IMR-90 (cell line): ENCODE data around the gene SLC25A21. TPM values are rescaled to one million over a fixed set of nuclear protein-coding genes. Genes with fewer than 3 reads are reported as not detected.

Source experiments
- ATAC-seq: fragments of 200-7000 bp; cut with Tn5 transposase; 2 replicates; pipeline ENCODE4 v1.9.1; 2020; ENCODE audit warnings: low read depth, mild to moderate bottlenecking, moderate library complexity
- BruUV-seq: library from RNA; stranded (reverse); fragments of 400-500 nt; replicated peaks from 2 replicates; lab custom pipeline; 2021; lab: Mats Ljungman, UMichigan
- CTCF ChIA-PET: fragments of 300-600 bp; formaldehyde crosslinking; extraction: SDS; loops from one replicate; lab custom pipeline; 2021; ENCODE audit warnings: antibody characterized with exemption; lab: Yijun Ruan, JAX
- POLR2A ChIA-PET: fragments of 300-600 bp; sonication (Branson Sonifier 250); formaldehyde crosslinking; loops from one replicate; lab custom pipeline; 2022; ENCODE audit warnings: antibody characterized with exemption; ENCODE audit not compliant: unreplicated experiment; lab: Charles Lee
- DNase-seq: peaks from one replicate; pipeline ENCODE4 v3.0.0; 2013
- H2AFZ ChIP-seq: replicated peaks from 2 replicates; pipeline ENCODE3; 2013; ENCODE audit warnings: low read length, mild to moderate bottlenecking; ENCODE audit not compliant: poor library complexity
- H2AK5ac ChIP-seq: 2 replicates; pipeline ENCODE4 v1.6.1; 2013; ENCODE audit warnings: low read depth, low read length, inconsistent platforms
- H2AK9ac ChIP-seq: replicated peaks from 2 replicates; pipeline ENCODE3; 2013; ENCODE audit warnings: mild to moderate bottlenecking, low read depth, low read length, moderate library complexity; ENCODE audit not compliant: poor library complexity
- H2BK120ac ChIP-seq: 2 replicates; pipeline ENCODE4 v1.6.1; 2013; ENCODE audit warnings: low read depth, low read length, inconsistent platforms
- H2BK15ac ChIP-seq: 3 replicates; pipeline ENCODE4 v1.6.1; 2013; ENCODE audit warnings: low read depth, low read length, inconsistent platforms
- H2BK20ac ChIP-seq: 2 replicates; pipeline ENCODE4 v1.6.1; 2013; ENCODE audit warnings: low read depth, mild to moderate bottlenecking, inconsistent platforms, low read length, moderate library complexity
- H2BK5ac ChIP-seq: 2 replicates; pipeline ENCODE4 v1.6.1; 2013; ENCODE audit warnings: mild to moderate bottlenecking, low read depth, low read length, inconsistent platforms; ENCODE audit not compliant: poor library complexity, severe bottlenecking
- H3K14ac ChIP-seq: replicated peaks from 2 replicates; pipeline ENCODE4 v1.6.1; 2013; ENCODE audit warnings: low read depth, low read length, inconsistent platforms
- H3K18ac ChIP-seq: 2 replicates; pipeline ENCODE4 v1.6.1; 2013; ENCODE audit warnings: low read depth, low read length, control low read depth
- H3K23ac ChIP-seq: 2 replicates; pipeline ENCODE4 v1.6.1; 2013; ENCODE audit warnings: low read depth, low read length, inconsistent platforms
- H3K27ac ChIP-seq: 2 replicates; pipeline ENCODE4 v1.5.1; 2013; ENCODE audit warnings: mild to moderate bottlenecking, control low read depth, low read length; ENCODE audit not compliant: insufficient read depth
- H3K27me3 ChIP-seq: 2 replicates; pipeline ENCODE4 v1.6.1; 2013; ENCODE audit warnings: low read length; ENCODE audit not compliant: control insufficient read depth, insufficient read depth
- H3K36me3 ChIP-seq: 2 replicates; pipeline ENCODE4 v1.6.1; 2013; ENCODE audit warnings: low read length, mixed read lengths; ENCODE audit not compliant: control insufficient read depth, insufficient read depth
- H3K4ac ChIP-seq: 2 replicates; pipeline ENCODE4 v1.6.1; 2013; ENCODE audit warnings: low read depth, low read length, inconsistent platforms
- H3K4me1 ChIP-seq: 2 replicates; pipeline ENCODE4 v1.6.1; 2013; ENCODE audit warnings: low read length, mixed read lengths; ENCODE audit not compliant: control insufficient read depth, insufficient read depth
- H3K4me2 ChIP-seq: 2 replicates; pipeline ENCODE4 v1.6.1; 2013; ENCODE audit warnings: low read depth, mild to moderate bottlenecking, control low read depth, low read length, moderate library complexity
- H3K4me3 ChIP-seq: 2 replicates; pipeline ENCODE4 v1.5.1; 2013; ENCODE audit warnings: low read depth, mild to moderate bottlenecking, control low read depth, low read length, moderate library complexity; ENCODE audit not compliant: insufficient read depth
- H3K56ac ChIP-seq: 2 replicates; pipeline ENCODE4 v1.6.1; 2013; ENCODE audit warnings: low read length, inconsistent platforms; ENCODE audit not compliant: insufficient read depth; ENCODE audit errors: extremely low read depth
- H3K79me1 ChIP-seq, 2 experiments: 2 replicates each; pipeline ENCODE4 v1.6.1; 2013; ENCODE audit warnings: low read length in 2 of 2, inconsistent platforms in 1 of 2, low read depth in 1 of 2
- H3K9ac ChIP-seq: 2 replicates; pipeline ENCODE4 v1.6.1; 2013; ENCODE audit warnings: low read depth, low read length, control low read depth
- H3K9me1 ChIP-seq: 2 replicates; pipeline ENCODE4 v1.6.1; 2013; ENCODE audit warnings: low read length, inconsistent platforms; ENCODE audit not compliant: insufficient read depth
- H3K9me3 ChIP-seq: 2 replicates; pipeline ENCODE4 v1.6.1; 2013; ENCODE audit warnings: low read length; ENCODE audit not compliant: control insufficient read depth, insufficient read depth
- H4K20me1 ChIP-seq: 2 replicates; pipeline ENCODE4 v1.6.1; 2013; ENCODE audit warnings: low read length, inconsistent platforms; ENCODE audit not compliant: insufficient read depth
- H4K5ac ChIP-seq: 2 replicates; pipeline ENCODE4 v1.6.1; 2013; ENCODE audit warnings: mild to moderate bottlenecking, low read depth, low read length, control low read depth
- H4K8ac ChIP-seq, 2 experiments: 2 replicates each; pipeline ENCODE4 v1.6.1; 2013; ENCODE audit warnings: low read depth in 2 of 2, low read length in 2 of 2, control low read depth in 1 of 2, inconsistent platforms in 1 of 2
- H4K91ac ChIP-seq: 2 replicates; pipeline ENCODE4 v1.6.1; 2013; ENCODE audit warnings: low read depth, low read length, inconsistent platforms; ENCODE audit not compliant: insufficient read depth
- CEBPB ChIP-seq: IDR thresholded peaks from 2 replicates; pipeline ENCODE4 v1.6.1; 2012; ENCODE audit warnings: low read depth, low read length, improper control_type of control experiment
- POLR2A ChIP-seq: IDR thresholded peaks from 2 replicates; pipeline ENCODE4 v1.6.1; 2012; ENCODE audit warnings: mild to moderate bottlenecking, low read depth, low read length
- WGBS, 2 experiments: methylation state at CpG; one replicate each; pipeline versions ENCODE4 v1.1.5 to v1.1.7; 2013; ENCODE audit warnings: missing lambda C conversion rate in 2 of 2; ENCODE audit not compliant: insufficient read length in 1 of 2; ENCODE audit errors: extremely low coverage in 2 of 2; 5-methylcytosine and 5-hydroxymethylcytosine counted together
- dilution Hi-C: fragments of 300-500 bp; cut with HindIII; formaldehyde crosslinking; loops from one replicate; pipeline ENCODE4 v1.14.3; 2018; ENCODE audit warnings: low sequenced_read_pairs; ENCODE audit not compliant: unreplicated experiment
- in situ Hi-C: fragments of 300-500 bp; cut with MboI; formaldehyde crosslinking; loops from 3 replicates; pipeline ENCODE4 v1.14.3; 2019; ENCODE audit warnings: low sequenced_read_pairs, inconsistent platforms, mixed read lengths
- intact Hi-C: fragments of 100-400 bp; cut with micrococcal nuclease; formaldehyde crosslinking; loops from 2 replicates; pipeline ENCODE4 v1.10.0; 2022
- polyA plus RNA-seq, 3 experiments: library from polyadenylated mRNA; depleted of rRNA; stranded (reverse); fragments of >200 nt; gene quantifications; 2 replicates each; pipeline ENCODE4 v1.2.3, GENCODE V29; 2012; ENCODE audit warnings: low replicate concordance in 1 of 3
- total RNA-seq: library from RNA; depleted of rRNA; stranded (reverse); fragments of >200 nt; gene quantifications from 2 replicates; pipeline ENCODE4 v1.2.3, GENCODE V29; 2012
- TF ChIP-seq, protein P1 (sequence below): fragments of 150-350 bp; IDR thresholded peaks from 2 replicates; pipeline ENCODE4 v1.6.1; 2017; ENCODE audit warnings: mild to moderate bottlenecking, antibody characterized with exemption, low read length, low read depth

The SLC25A21 gene
- total and polyA plus RNA-seq, 2 of the 4 experiments (the other 2 are of a cell fraction), result 0.62 to 0.90 TPM

DNA sequence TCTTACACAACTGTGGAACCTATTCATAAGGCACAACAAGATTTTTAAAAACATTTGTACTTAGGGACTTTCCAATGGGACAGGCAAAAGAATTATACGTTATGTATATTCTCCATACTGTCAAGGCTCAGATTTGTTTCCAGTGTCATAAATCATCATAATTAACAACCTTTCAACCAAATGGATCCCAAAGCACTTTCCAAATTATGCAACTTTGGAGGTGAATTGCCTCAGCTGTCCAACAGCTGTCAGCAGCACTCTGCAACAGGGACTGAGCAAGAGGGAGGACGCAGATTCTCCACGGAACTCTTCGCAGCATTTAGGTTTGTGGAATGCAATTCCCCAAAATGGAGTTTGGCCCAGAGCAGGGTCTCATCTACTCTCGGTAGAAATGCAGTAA, 324.2 kb downstream of the SLC25A21 start:
- Histone ChIP-seq H3K56ac (no peak overlapping the region), H2BK20ac (no peak overlapping the region), H3K4ac (no peak overlapping the region), H3K4me3 (no peak overlapping the region), H4K8ac (no peak overlapping the region), H2AK9ac (no peak overlapping the region), H2BK120ac (no peak overlapping the region), H4K5ac (no peak overlapping the region), H3K36me3 (no peaks in the 10 kb centered on the region), H4K91ac (no peak overlapping the region), H3K9me3 (no peaks in the 10 kb centered on the region), H3K27me3 (no peaks in the 10 kb centered on the region; the same call in 1 of the 2 replicates), H3K79me1 (no peaks in the 10 kb centered on the region), H2BK5ac (no peak overlapping the region), H3K4me1 (no peaks in the 10 kb centered on the region), H3K14ac (no peak overlapping the region), H3K9ac (no peak overlapping the region), H2BK15ac (no peak overlapping the region), H3K27ac (no peak overlapping the region), H3K23ac (no peak overlapping the region), H3K18ac (no peak overlapping the region), H2AK5ac (no peak overlapping the region), H3K9me1 (no peaks in the 10 kb centered on the region), H3K4me2 (no peak overlapping the region), H4K20me1 (no peaks in the 10 kb centered on the region), H2AFZ (no peak overlapping the region)
- WGBS, 2 experiments, result no CpG with 5 or more reads among the region's 5 CpGs
- dilution Hi-C loops, result no loop called here
- POLR2A ChIA-PET, result no interaction called here
- TF ChIP-seq POLR2A (no peak), CEBPB (no peak)
- TF ChIP-seq, protein P1, sequence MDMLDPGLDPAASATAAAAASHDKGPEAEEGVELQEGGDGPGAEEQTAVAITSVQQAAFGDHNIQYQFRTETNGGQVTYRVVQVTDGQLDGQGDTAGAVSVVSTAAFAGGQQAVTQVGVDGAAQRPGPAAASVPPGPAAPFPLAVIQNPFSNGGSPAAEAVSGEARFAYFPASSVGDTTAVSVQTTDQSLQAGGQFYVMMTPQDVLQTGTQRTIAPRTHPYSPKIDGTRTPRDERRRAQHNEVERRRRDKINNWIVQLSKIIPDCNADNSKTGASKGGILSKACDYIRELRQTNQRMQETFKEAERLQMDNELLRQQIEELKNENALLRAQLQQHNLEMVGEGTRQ, result no peak
- intact Hi-C loops, result no loop called here
- BruUV-seq, result no TSS peak
- CTCF ChIA-PET, result no interaction called here
- in situ Hi-C loops, result no loop called here
- DNase-seq, result no peak
- no peak for ATAC-seq
